SK-N-SH treated with all-trans-retinoic acid at 6 μM for 48 hours (cell line): Measurements from ENCODE around the gene SLC12A4.

Experiments
- ATAC-seq: fragments of 200-7000 bp; cut with Tn5 transposase; 3 replicates; pipeline ENCODE4 v1.9.1; 2020; ENCODE audit warnings: mild to moderate bottlenecking, moderate library complexity
- ARNTL ChIP-seq: fragments of 450-650 bp; formaldehyde crosslinking; IDR thresholded peaks from 2 replicates; pipeline ENCODE4 v1.5.0; 2020; ENCODE audit warnings: low read depth, mild to moderate bottlenecking, moderate library complexity, borderline replicate concordance
- BACH2 ChIP-seq: fragments of 250-450 bp; sonication (Bioruptor Pico); IDR thresholded peaks from 2 replicates; pipeline ENCODE4 v1.9.0; 2021; ENCODE audit warnings: mild to moderate bottlenecking, borderline replicate concordance
- CSDC2 ChIP-seq: fragments of 250-450 bp; sonication (Bioruptor Pico); IDR thresholded peaks from 2 replicates; pipeline ENCODE4 v1.5.0; 2020; ENCODE audit warnings: mild to moderate bottlenecking, moderate library complexity
- ESRRG ChIP-seq: fragments of 250-450 bp; sonication (Bioruptor Pico); IDR thresholded peaks from 2 replicates; pipeline ENCODE4 v1.6.1; 2021; ENCODE audit warnings: mild to moderate bottlenecking
- GLIS3 ChIP-seq: fragments of 250-450 bp; sonication (Bioruptor Pico); IDR thresholded peaks from 2 replicates; pipeline ENCODE4 v1.5.0; 2020; ENCODE audit warnings: mild to moderate bottlenecking, moderate library complexity
- ISL1 ChIP-seq: fragments of 250-450 bp; sonication (Bioruptor Pico); IDR thresholded peaks from 2 replicates; pipeline ENCODE4 v2.1.2; 2022; ENCODE audit warnings: mild to moderate bottlenecking, moderate library complexity
- OSR1 ChIP-seq: fragments of 250-450 bp; sonication (Bioruptor Pico); IDR thresholded peaks from 2 replicates; pipeline ENCODE4 v1.8.0; 2022; ENCODE audit warnings: moderate library complexity, mild to moderate bottlenecking, inconsistent platforms
- RARB ChIP-seq: fragments of 250-450 bp; sonication (Bioruptor Pico); IDR thresholded peaks from 2 replicates; pipeline ENCODE4 v1.8.0; 2021; ENCODE audit warnings: mild to moderate bottlenecking, moderate library complexity
- SNAI2 ChIP-seq: fragments of 250-450 bp; sonication (Bioruptor Pico); IDR thresholded peaks from 2 replicates; pipeline ENCODE4 v1.5.0; 2020; ENCODE audit warnings: mild to moderate bottlenecking, moderate library complexity
- TCF4 ChIP-seq: fragments of 250-450 bp; sonication (Bioruptor Pico); IDR thresholded peaks from 2 replicates; pipeline ENCODE4 v1.8.0; 2021; ENCODE audit warnings: mild to moderate bottlenecking, moderate library complexity, borderline replicate concordance
- TOX ChIP-seq: fragments of 250-450 bp; sonication (Bioruptor Pico); IDR thresholded peaks from 2 replicates; pipeline ENCODE4 v1.8.0; 2021; ENCODE audit warnings: mild to moderate bottlenecking, moderate library complexity, borderline replicate concordance
- ZC3H10 ChIP-seq: fragments of 250-450 bp; sonication (Bioruptor Pico); IDR thresholded peaks from 2 replicates; pipeline ENCODE4 v1.5.1; 2021; ENCODE audit warnings: mild to moderate bottlenecking, moderate library complexity
- ZFP3 ChIP-seq: fragments of 250-450 bp; sonication (Bioruptor Pico); IDR thresholded peaks from 2 replicates; pipeline ENCODE4 v1.5.0; 2020; ENCODE audit warnings: mild to moderate bottlenecking, moderate library complexity
- ZFP30 ChIP-seq: fragments of 450-650 bp; formaldehyde crosslinking; IDR thresholded peaks from 2 replicates; pipeline ENCODE4 v1.5.0; 2022; ENCODE audit warnings: mild to moderate bottlenecking, moderate library complexity
- ZNF565 ChIP-seq: fragments of 450-650 bp; formaldehyde crosslinking; conservative IDR thresholded peaks from 2 replicates; pipeline ENCODE4 v1.5.0; 2020; ENCODE audit warnings: low read depth, mild to moderate bottlenecking, moderate library complexity
- ZNF70 ChIP-seq: fragments of 450-650 bp; formaldehyde crosslinking; IDR thresholded peaks from 2 replicates; pipeline ENCODE4 v1.5.0; 2020; ENCODE audit warnings: mild to moderate bottlenecking, moderate library complexity
- ZNF8 ChIP-seq: fragments of 450-650 bp; formaldehyde crosslinking; IDR thresholded peaks from 2 replicates; pipeline ENCODE4 v1.5.0; 2020; ENCODE audit warnings: mild to moderate bottlenecking, moderate library complexity
- TF ChIP-seq, protein P1 (sequence below): fragments of 250-450 bp; sonication (Bioruptor Pico); IDR thresholded peaks from 2 replicates; pipeline ENCODE4 v1.5.0; 2020; ENCODE audit warnings: mild to moderate bottlenecking, moderate library complexity

The SLC12A4 gene

GRCh38 chr16:67946966-67947558, 21.4 kb downstream of the SLC12A4 start:
- no peak for ATAC-seq

GRCh38 chr16:67946128-67946569, 22.3 kb downstream of the SLC12A4 start:
- no peak for TF ChIP-seq OSR1 (CRISPR knock-in tag)
- TF ChIP-seq CSDC2 (CRISPR knock-in tag) = no peak
- no peak for TF ChIP-seq ESRRG (CRISPR knock-in tag)
- TF ChIP-seq SNAI2 = no peak
- no peak for TF ChIP-seq GLIS3 (CRISPR knock-in tag)
- no peak for TF ChIP-seq TCF4 (CRISPR knock-in tag)
- no peak for TF ChIP-seq ZFP3 (CRISPR knock-in tag)
- no peak for TF ChIP-seq ZC3H10 (CRISPR knock-in tag)
- TF ChIP-seq ISL1 (CRISPR knock-in tag) = no peak
- no peak for ATAC-seq

More at GRCh38 chr16:67946966-67947558, 21.4 kb downstream of the SLC12A4 start:
- TF ChIP-seq BACH2 (CRISPR knock-in tag) (no peak), ZFP30 (no peak), TCF4 (CRISPR knock-in tag) (no peak), OSR1 (CRISPR knock-in tag) (no peak), TOX (CRISPR knock-in tag) (no peak), ZFP3 (CRISPR knock-in tag) (no peak), ESRRG (CRISPR knock-in tag) (no peak), ARNTL (CRISPR knock-in tag) (no peak)
- TF ChIP-seq, protein P1, sequence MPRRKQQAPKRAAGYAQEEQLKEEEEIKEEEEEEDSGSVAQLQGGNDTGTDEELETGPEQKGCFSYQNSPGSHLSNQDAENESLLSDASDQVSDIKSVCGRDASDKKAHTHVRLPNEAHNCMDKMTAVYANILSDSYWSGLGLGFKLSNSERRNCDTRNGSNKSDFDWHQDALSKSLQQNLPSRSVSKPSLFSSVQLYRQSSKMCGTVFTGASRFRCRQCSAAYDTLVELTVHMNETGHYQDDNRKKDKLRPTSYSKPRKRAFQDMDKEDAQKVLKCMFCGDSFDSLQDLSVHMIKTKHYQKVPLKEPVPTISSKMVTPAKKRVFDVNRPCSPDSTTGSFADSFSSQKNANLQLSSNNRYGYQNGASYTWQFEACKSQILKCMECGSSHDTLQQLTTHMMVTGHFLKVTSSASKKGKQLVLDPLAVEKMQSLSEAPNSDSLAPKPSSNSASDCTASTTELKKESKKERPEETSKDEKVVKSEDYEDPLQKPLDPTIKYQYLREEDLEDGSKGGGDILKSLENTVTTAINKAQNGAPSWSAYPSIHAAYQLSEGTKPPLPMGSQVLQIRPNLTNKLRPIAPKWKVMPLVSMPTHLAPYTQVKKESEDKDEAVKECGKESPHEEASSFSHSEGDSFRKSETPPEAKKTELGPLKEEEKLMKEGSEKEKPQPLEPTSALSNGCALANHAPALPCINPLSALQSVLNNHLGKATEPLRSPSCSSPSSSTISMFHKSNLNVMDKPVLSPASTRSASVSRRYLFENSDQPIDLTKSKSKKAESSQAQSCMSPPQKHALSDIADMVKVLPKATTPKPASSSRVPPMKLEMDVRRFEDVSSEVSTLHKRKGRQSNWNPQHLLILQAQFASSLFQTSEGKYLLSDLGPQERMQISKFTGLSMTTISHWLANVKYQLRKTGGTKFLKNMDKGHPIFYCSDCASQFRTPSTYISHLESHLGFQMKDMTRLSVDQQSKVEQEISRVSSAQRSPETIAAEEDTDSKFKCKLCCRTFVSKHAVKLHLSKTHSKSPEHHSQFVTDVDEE = no peak

GRCh38 chr16:67945392-67945933, 23.0 kb downstream of the SLC12A4 start:
- TF ChIP-seq RARB (CRISPR knock-in tag) = no peak
- TF ChIP-seq CSDC2 (CRISPR knock-in tag) = no peak
- TF ChIP-seq ZNF8 (CRISPR knock-in tag) = no peak
- TF ChIP-seq, protein P1 = no peak
- no peak for TF ChIP-seq GLIS3 (CRISPR knock-in tag)
- no peak for TF ChIP-seq ZNF565

GRCh38 chr16:67944690-67945391, 23.6 kb downstream of the SLC12A4 start:
- no peak for TF ChIP-seq ISL1 (CRISPR knock-in tag)
- TF ChIP-seq OSR1 (CRISPR knock-in tag) = no peak
- no peak for TF ChIP-seq ZNF70
- no peak for TF ChIP-seq ZFP3 (CRISPR knock-in tag)
- TF ChIP-seq ARNTL (CRISPR knock-in tag) = no peak
- no peak for TF ChIP-seq CSDC2 (CRISPR knock-in tag)
- TF ChIP-seq ZNF565 = no peak
- TF ChIP-seq ZFP30 = no peak
- no peak for TF ChIP-seq BACH2 (CRISPR knock-in tag)
- TF ChIP-seq RARB (CRISPR knock-in tag) = no peak
- TF ChIP-seq ZC3H10 (CRISPR knock-in tag) = no peak

More at GRCh38 chr16:67945392-67945933, 23.0 kb downstream of the SLC12A4 start:
- ATAC-seq = no peak

More at GRCh38 chr16:67944690-67945391, 23.6 kb downstream of the SLC12A4 start:
- no peak for ATAC-seq
